Glomerular visceral epithelial cell (primary cell): ENCODE data around the gene CCR5.

Experiments used
- DNase-seq: peaks from one replicate; pipeline ENCODE4 v3.0.0-alpha.2; 2016; ENCODE audit errors: extremely low spot score

Gene CCR5

DNA sequence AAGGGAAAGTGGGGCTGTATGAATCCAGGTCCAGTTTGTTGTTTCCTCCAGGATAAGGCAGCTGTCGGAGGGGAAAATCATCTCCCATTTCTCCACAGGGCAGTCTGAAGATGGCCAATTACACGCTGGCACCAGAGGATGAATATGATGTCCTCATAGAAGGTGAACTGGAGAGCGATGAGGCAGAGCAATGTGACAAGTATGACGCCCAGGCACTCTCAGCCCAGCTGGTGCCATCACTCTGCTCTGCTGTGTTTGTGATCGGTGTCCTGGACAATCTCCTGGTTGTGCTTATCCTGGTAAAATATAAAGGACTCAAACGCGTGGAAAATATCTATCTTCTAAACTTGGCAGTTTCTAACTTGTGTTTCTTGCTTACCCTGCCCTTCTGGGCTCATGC lies 37.2 kb downstream of the CCR5 start:
- no peak for DNase-seq

- no peak for DNase-seq
These were observed 38.1 kb downstream of the CCR5 start for GRCh38 chr3:46408853-46409252.

- DNase-seq: no peak
These were observed 39.2 kb downstream of the CCR5 start for GRCh38 chr3:46409739-46410489.

DNA sequence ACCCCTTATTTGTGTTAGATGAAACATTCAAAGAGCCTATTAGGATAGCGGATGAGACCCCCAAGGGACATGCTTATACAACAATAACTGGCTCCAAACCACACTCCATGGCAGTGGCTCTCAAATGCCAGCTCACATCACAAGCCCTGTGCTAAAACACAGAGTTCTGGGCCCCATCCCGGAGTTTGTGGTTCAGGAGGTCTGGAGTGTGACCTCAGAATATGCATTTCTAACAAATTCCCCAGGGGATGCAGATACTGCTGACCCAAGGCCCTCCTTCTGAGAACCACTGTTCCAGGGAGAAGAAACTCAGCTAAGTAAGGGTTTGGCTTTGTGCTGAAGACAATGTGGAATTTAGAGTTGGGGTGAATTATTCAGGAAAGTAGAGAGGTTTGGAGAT lies 39.9 kb downstream of the CCR5 start:
- no peak for DNase-seq

GRCh38 chr3:46411271-46411670 lies 40.5 kb downstream of the CCR5 start:
- no peak for DNase-seq

DNA sequence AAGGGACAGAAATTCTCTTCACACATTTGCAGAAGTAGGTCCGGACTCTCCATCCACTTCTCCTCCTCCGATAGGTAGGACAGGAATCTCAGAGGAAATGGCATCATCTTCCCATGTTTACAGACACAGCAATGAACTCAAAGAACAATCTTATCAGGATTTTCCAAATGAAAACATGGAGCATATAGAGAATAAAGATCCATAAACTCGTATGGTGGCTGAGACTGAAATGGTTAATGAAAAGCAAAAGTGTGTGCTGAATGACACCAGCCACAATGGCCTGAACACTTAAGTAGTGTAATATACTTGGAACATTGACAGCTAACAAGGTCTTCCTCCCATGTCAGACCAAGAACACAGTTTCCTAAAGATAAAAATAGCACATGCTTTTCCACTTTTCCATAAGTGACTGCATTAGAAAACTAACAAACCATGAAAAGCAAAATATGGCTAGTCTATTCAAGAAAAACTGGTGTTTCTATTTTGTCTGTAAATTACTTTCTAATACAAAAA lies 42.1 kb downstream of the CCR5 start:
- no peak for DNase-seq

DNA sequence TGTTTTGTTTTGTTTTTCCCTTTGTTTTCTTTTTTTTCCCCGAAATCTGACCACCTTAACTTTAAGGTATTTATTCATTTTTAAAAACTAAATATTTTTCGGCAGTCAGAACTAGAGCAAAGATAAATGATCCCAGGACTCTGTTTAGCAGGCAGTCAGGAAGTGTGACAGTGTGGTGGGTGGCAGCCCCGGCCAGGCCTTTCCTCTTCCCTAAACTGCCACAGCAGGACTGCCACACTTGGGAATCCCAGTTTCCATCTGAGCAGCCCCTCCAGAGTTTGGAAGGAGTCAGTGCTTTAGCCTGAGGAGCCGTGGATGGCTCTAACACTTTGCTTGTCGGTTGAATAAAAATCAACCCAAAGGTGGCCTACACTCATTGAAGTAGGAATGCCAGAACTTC lies 43.2 kb downstream of the CCR5 start:
- DNase-seq: no peak

- no peak for DNase-seq
These were observed 44.0 kb downstream of the CCR5 start for GRCh38 chr3:46414739-46415138.

- no peak for DNase-seq
These were observed 45.5 kb downstream of the CCR5 start for GRCh38 chr3:46416125-46416810.

DNA sequence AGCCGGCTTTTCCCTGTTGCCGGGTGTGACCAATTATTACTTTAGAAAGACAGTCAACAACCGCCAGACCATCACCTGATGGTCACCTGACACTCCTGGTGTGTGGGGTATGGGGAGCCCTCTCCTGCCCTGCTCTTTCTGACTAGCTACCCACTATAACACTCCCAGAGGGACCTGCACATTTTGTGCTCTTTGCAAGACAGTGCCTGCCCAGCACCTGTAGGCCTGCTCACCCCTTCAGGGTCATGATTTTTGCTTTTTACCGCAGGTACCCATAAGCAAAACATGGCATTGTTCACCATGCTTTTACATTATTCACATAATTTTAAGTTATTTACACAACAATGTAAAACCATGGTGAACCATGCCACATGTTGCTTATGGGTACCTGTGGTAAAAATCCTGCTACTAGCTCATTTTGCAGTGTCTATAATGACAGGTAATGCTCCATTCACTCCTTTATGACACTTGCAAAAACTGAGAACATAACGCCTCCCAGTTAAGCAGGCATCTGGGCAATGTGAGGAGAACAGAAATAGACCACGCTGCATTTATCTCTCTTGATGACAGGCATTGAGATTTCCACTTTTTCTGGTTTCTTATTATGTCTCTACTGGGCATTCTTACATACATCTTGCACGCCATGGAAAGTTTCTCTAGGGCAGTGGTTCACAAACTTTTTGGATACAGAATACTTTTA lies 46.2 kb downstream of the CCR5 start:
- DNase-seq: no peak

- no peak for DNase-seq
These were observed 47.3 kb downstream of the CCR5 start for GRCh38 chr3:46417841-46418611.

DNA sequence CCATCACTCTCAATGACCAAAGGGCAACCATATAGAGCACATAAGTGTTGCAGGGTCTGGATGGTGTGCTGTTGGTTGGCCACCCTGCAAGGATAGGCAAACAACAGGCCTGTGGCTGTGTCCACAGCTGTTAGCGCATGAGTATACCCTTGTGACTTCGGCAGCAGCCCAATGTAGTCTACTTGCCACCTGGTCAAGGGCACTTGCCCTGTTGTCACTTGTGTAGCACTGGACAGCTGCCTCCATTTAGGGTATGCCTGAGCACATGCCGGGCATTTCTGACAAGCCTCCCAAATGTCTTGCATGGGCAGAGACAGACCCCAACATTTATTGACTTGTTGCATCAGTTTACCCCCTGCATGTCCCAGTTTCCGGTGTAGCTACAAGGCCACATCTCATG lies 49.1 kb downstream of the CCR5 start:
- no peak for DNase-seq

DNA sequence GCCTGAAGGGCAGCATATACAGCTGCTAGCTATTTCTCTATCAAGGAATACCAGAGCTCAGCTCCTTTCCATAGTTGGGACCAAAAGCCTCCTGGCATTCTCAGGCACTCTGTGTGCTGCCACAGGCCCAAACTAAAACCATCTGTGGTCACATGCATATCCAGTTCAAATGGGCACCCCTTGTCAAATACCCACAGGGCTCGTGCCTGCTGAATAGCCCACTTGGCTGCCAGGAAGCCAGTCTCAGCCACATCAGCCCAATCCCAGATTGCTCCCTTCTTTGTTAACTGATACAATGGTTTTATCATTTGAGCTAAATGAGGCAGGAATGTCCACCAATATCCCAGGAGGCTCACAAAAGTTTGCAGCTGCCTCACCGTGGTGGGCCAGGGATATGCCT lies 50.2 kb downstream of the CCR5 start:
- DNase-seq: no peak

GRCh38 chr3:46422617-46423016 lies 51.9 kb downstream of the CCR5 start:
- DNase-seq: no peak

GRCh38 chr3:46423588-46423987 lies 52.8 kb downstream of the CCR5 start:
- peak; percentile 3 for DNase-seq
